Transverse colon (tissue), 4 donors: ENCODE results near the gene S100A5. TPM values are rescaled to one million over a fixed set of nuclear protein-coding genes. Genes with fewer than 3 reads are reported as not detected.

Experiments used
- DNase-seq: peaks from one replicate; pipeline ENCODE4 v3.0.0-alpha.2; 2019
- H3K27ac ChIP-seq, 4 donors: fragments of 200-600 bp; sonication (generic); 2 replicates each; pipeline ENCODE4 v1.5.1; 2016 to 2018; ENCODE audit warnings: inconsistent platforms in 4 of 4
- H3K27me3 ChIP-seq: fragments of 200-600 bp; sonication (generic); 2 replicates; pipeline ENCODE4 v1.5.1; 2017; ENCODE audit warnings: inconsistent platforms
- H3K36me3 ChIP-seq, 4 donors: fragments of 200-600 bp; sonication (generic); 2 replicates each; pipeline ENCODE4 v1.5.1; 2017 to 2019; ENCODE audit warnings: inconsistent platforms in 4 of 4
- H3K4me1 ChIP-seq, 4 donors: fragments of 200-600 bp; sonication (generic); 2 replicates each; pipeline ENCODE4 v1.5.1; 2017 to 2020; ENCODE audit warnings: inconsistent platforms in 4 of 4
- H3K4me3 ChIP-seq, 4 donors: fragments of 200-600 bp; sonication (generic); 1 replicate in 1 of 4; 2 replicates in 3 of 4; pipeline versions ENCODE4 v1.5.1 to v1.6.1; 2017 to 2019; ENCODE audit warnings: inconsistent platforms in 4 of 4
- H3K9me3 ChIP-seq, 2 donors: fragments of 200-600 bp; sonication (generic); 2 replicates each; pipeline ENCODE4 v1.5.1; 2017 to 2019; ENCODE audit warnings: inconsistent platforms in 2 of 2
- CTCF ChIP-seq, 5 experiments: fragments of 200-600 bp in 3 of 5; fragments of 450-650 bp in 2 of 5; sonication (generic) in 3 of 5; IDR thresholded peaks; 1 replicate in 2 of 5; 2 replicates in 3 of 5; pipeline ENCODE4 v1.5.1; 2016 to 2017; ENCODE audit warnings: antibody characterized with exemption in 5 of 5, inconsistent platforms in 3 of 5, mild to moderate bottlenecking in 2 of 5, moderate library complexity in 1 of 5
- EP300 ChIP-seq: sonication (generic); formaldehyde crosslinking; IDR thresholded peaks from one replicate; pipeline ENCODE4 v1.6.1; 2017; ENCODE audit warnings: antibody characterized with exemption, low read depth
- POLR2A ChIP-seq: fragments of 450-650 bp; IDR thresholded peaks from one replicate; pipeline ENCODE4 v1.6.1; 2016; ENCODE audit warnings: antibody characterized with exemption, mild to moderate bottlenecking, moderate library complexity
- POLR2AphosphoS5 ChIP-seq, 3 donors: sonication (generic); formaldehyde crosslinking; IDR thresholded peaks; one replicate each; pipeline ENCODE4 v1.6.1; 2016; ENCODE audit warnings: antibody characterized with exemption in 3 of 3
- WGBS, 2 donors: methylation state at CpG; one replicate each; pipeline ENCODE4 v1.1.5; 2018; ENCODE audit warnings: low coverage in 1 of 2; 5-methylcytosine and 5-hydroxymethylcytosine counted together
- in situ Hi-C, 4 donors: fragments of 200-750 bp; cut with MboI; loops; one replicate each; pipeline versions ENCODE4 v1.15.0 to v1.15.1; 2017; ENCODE audit warnings: low sequenced_read_pairs in 3 of 4, low pct_ligation_motif_present in 1 of 4, low pct_unique_long_range_greater_than_20kb in 1 of 4
- intact Hi-C: fragments of 100-400 bp; cut with DNase I; formaldehyde crosslinking; loops from one replicate; pipeline ENCODE4 v1.15.1; 2023; ENCODE audit warnings: low total_unique reads
- total RNA-seq, 4 donors: library from RNA; depleted of rRNA; stranded (reverse); fragments of >200 nt; gene quantifications; one replicate each; pipeline ENCODE4 v1.1.0, GENCODE V29; 2016

S100A5 gene
- total RNA-seq, 4 donors from 2014 or later: not detected

- peaks cover 6 to 9% (median 7%) of the 10 kb centered on the region in 4 donors for H3K4me1 ChIP-seq
- WGBS, 2 donors: 40% methylated on average over 2 to 6 of the region's 6 CpGs
- in situ Hi-C loops: no loop called here
Observed at GRCh38 chr1:153494976-153495535, 45.7 kb downstream of the S100A5 start.

GRCh38 chr1:153493343-153493960 is 47.3 kb downstream of the S100A5 start:
- WGBS, 2 donors: 72% methylated on average over 6 of the region's 6 CpGs; no CpG with 5 or more reads in 1 of the 2 donors
- peak in 1 of 3 donors; percentile 27 for TF ChIP-seq POLR2AphosphoS5 (IDR thresholded peaks at IDR 0.05)
- TF ChIP-seq POLR2A: no peak
- in situ Hi-C loops (no loop called here), intact Hi-C loops (no loop called here)
- Histone ChIP-seq H3K4me3 (no peak overlapping the region), H3K27ac (peak overlapping the region in 1 of 4 donors; percentile 49), H3K27me3 (no peaks in the 10 kb centered on the region), H3K36me3 (no peaks in the 10 kb centered on the region), H3K4me1 (peaks cover 6 to 9% (median 7%) of the 10 kb centered on the region in 4 donors), H3K9me3 (no peaks in the 10 kb centered on the region)
- DNase-seq: no peak

More at GRCh38 chr1:153494976-153495535, 45.7 kb downstream of the S100A5 start:
- H3K27ac ChIP-seq: no peak overlapping the region
- H3K4me3 ChIP-seq: no peak overlapping the region
- DNase-seq: peak; percentile 76
- TF ChIP-seq POLR2A (no peak), CTCF (IDR thresholded peaks at IDR 0.05) (peak; percentile 91 to 95 (median 93))
- no peaks in the 10 kb centered on the region for H3K27me3 ChIP-seq
- H3K36me3 ChIP-seq: no peaks in the 10 kb centered on the region
- H3K9me3 ChIP-seq: no peaks in the 10 kb centered on the region
- intact Hi-C loops: loop anchor here (1.0 to 5.0 kb wide), 2 partner anchors 28 to 143 kb away; no protein-coding TSS in a partner anchor

- H3K4me3 ChIP-seq: no peak overlapping the region
- intact Hi-C loops (no loop called here), in situ Hi-C loops (no loop called here)
- H3K9me3 ChIP-seq: no peaks in the 10 kb centered on the region
- peak overlapping the region; percentile 45 to 74 (median 62) for H3K27ac ChIP-seq
- H3K27me3 ChIP-seq: no peaks in the 10 kb centered on the region
- TF ChIP-seq POLR2AphosphoS5 (IDR thresholded peaks at IDR 0.05): peak; percentile 51 to 75 (median 53)
- no peak for TF ChIP-seq POLR2A
- H3K36me3 ChIP-seq: no peaks in the 10 kb centered on the region
- DNase-seq: peak; percentile 69
- 39 to 50% methylated on average over 3 to 12 of the region's 12 CpGs for WGBS, 2 donors
- peaks cover 6 to 9% (median 7%) of the 10 kb centered on the region in 4 donors for H3K4me1 ChIP-seq
Observed at GRCh38 chr1:153490272-153491051, 50.3 kb downstream of the S100A5 start.

- no peak for DNase-seq
- WGBS, 2 donors: 24% methylated on average over 4 of the region's 4 CpGs; no CpG with 5 or more reads in 1 of the 2 donors
Observed at GRCh38 chr1:153488731-153489130, 52.0 kb downstream of the S100A5 start.

More at GRCh38 chr1:153488731-153489130, 52.0 kb downstream of the S100A5 start:
- TF ChIP-seq POLR2AphosphoS5 (IDR thresholded peaks at IDR 0.05) (no peak), POLR2A (no peak), CTCF (IDR thresholded peaks at IDR 0.05) (no peak), EP300 (no peak)
- Histone ChIP-seq H3K36me3 (no peaks in the 10 kb centered on the region), H3K9me3 (no peaks in the 10 kb centered on the region), H3K4me1 (peaks cover 6 to 9% (median 7%) of the 10 kb centered on the region in 4 donors), H3K27ac (peak overlapping the region in 2 of 4 donors; percentile 45 to 68), H3K4me3 (no peak overlapping the region), H3K27me3 (no peaks in the 10 kb centered on the region)
- intact Hi-C loops (no loop called here), in situ Hi-C loops (loop anchor here in 2 of 4 donors (5.0 kb wide), 2 partner anchors 136 to 141 kb away; partner anchors contain the start of gene PGLYRP4 (in 1 of the 2))
